A673 (cell line): ENCODE data around the gene VPS13C.

Source experiments
- EZH2 ChIP-seq: fragments of 200-600 bp; sonication (generic); IDR thresholded peaks from 2 replicates; pipeline ENCODE4 v1.6.1; 2017; ENCODE audit warnings: borderline replicate concordance, low read depth, mild to moderate bottlenecking, mixed read lengths, antibody characterized with exemption, low read length; ENCODE audit not compliant: poor library complexity, severe bottlenecking
- TF ChIP-seq, protein P1 (sequence below): fragments of 300-800, 200-600 bp; sonication (generic); conservative IDR thresholded peaks from 2 replicates; pipeline ENCODE4 v1.5.1; 2017; ENCODE audit warnings: low read depth, mild to moderate bottlenecking, antibody characterized with exemption, low read length, moderate library complexity, mixed read lengths

DNA sequence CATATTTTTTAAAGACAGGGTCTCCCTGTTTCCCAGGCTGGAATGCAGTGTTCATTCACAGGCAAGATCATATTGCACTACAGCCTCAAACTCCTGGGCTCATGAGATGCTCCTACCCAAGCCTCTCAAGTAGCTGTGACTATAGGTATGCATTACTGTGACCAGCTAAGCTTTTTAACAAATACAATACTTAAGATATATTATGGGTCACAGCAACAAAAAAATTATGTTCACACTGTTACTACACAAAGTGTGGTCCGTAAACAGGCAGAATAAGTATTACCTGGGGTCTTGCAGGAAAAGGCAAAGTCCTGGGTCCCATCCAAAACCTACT lies 152.5 kb downstream of the VPS13C start:
- TF ChIP-seq, protein P1, sequence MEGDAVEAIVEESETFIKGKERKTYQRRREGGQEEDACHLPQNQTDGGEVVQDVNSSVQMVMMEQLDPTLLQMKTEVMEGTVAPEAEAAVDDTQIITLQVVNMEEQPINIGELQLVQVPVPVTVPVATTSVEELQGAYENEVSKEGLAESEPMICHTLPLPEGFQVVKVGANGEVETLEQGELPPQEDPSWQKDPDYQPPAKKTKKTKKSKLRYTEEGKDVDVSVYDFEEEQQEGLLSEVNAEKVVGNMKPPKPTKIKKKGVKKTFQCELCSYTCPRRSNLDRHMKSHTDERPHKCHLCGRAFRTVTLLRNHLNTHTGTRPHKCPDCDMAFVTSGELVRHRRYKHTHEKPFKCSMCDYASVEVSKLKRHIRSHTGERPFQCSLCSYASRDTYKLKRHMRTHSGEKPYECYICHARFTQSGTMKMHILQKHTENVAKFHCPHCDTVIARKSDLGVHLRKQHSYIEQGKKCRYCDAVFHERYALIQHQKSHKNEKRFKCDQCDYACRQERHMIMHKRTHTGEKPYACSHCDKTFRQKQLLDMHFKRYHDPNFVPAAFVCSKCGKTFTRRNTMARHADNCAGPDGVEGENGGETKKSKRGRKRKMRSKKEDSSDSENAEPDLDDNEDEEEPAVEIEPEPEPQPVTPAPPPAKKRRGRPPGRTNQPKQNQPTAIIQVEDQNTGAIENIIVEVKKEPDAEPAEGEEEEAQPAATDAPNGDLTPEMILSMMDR, result no peak
- TF ChIP-seq EZH2, result no peak
